OCI-LY1 (cell line): ENCODE results near the gene AMPH.
A peak's percentile ranks its signal among the peaks of the same experiment; 100 is the strongest.

Experiments used
- H2AFZ ChIP-seq: fragments of 200-600 bp; sonication (generic), shearing (Covaris generic); 2 replicates; pipeline ENCODE4 v1.6.0; 2014; ENCODE audit warnings: antibody characterized with exemption, mild to moderate bottlenecking, low read length
- H3F3A ChIP-seq: fragments of 200-600 bp; sonication (generic), shearing (Covaris generic); 2 replicates; pipeline ENCODE4 v1.6.0; 2014; ENCODE audit warnings: mild to moderate bottlenecking, antibody characterized with exemption, low read length, moderate library complexity; ENCODE audit not compliant: insufficient read depth
- H3K27ac ChIP-seq: fragments of 200-600 bp; sonication (generic); 2 replicates; pipeline ENCODE4 v1.5.1; 2014; ENCODE audit warnings: low read length, mixed run types, mild to moderate bottlenecking, low read depth; ENCODE audit not compliant: poor library complexity, severe bottlenecking
- H3K27me3 ChIP-seq: fragments of 200-600 bp; sonication (generic); 2 replicates; pipeline ENCODE4 v1.6.0; 2014; ENCODE audit warnings: antibody characterized with exemption, mild to moderate bottlenecking, low read length, moderate library complexity; ENCODE audit not compliant: insufficient read depth
- H3K36me3 ChIP-seq: fragments of 200-600 bp; sonication (generic); 2 replicates; pipeline ENCODE4 v1.6.1; 2014; ENCODE audit warnings: mild to moderate bottlenecking, antibody characterized with exemption, low read length, moderate library complexity, mixed read lengths; ENCODE audit not compliant: insufficient read depth
- H3K4me1 ChIP-seq: fragments of 200-600 bp; sonication (generic); 2 replicates; pipeline ENCODE4 v1.5.1; 2014; ENCODE audit warnings: mild to moderate bottlenecking, low read length, moderate library complexity; ENCODE audit not compliant: insufficient read depth, severe bottlenecking
- H3K4me2 ChIP-seq: fragments of 200-600 bp; sonication (generic), shearing (Covaris generic); 2 replicates; pipeline ENCODE4 v1.6.1; 2014; ENCODE audit warnings: low read length
- H3K4me3 ChIP-seq: fragments of 200-600 bp; sonication (generic); 2 replicates; pipeline ENCODE4 v1.5.1; 2014; ENCODE audit warnings: low read length, low read depth, mild to moderate bottlenecking, mixed read lengths; ENCODE audit not compliant: poor library complexity, severe bottlenecking
- H3K79me2 ChIP-seq: fragments of 200-600 bp; shearing (Covaris generic); 2 replicates; pipeline ENCODE4 v1.6.1; 2016; ENCODE audit warnings: mixed run types, low read length, mixed read lengths; ENCODE audit not compliant: insufficient read depth
- H3K9ac ChIP-seq: fragments of 200-600 bp; sonication (generic), shearing (Covaris generic); 2 replicates; pipeline ENCODE4 v1.6.1; 2014; ENCODE audit warnings: mild to moderate bottlenecking, low read length, mixed read lengths
- H3K9me2 ChIP-seq: fragments of 200-600 bp; sonication (generic), shearing (Covaris generic); 2 replicates; pipeline ENCODE4 v1.6.1; 2014; ENCODE audit warnings: low read depth, mild to moderate bottlenecking, low read length, mixed read lengths
- H3K9me3 ChIP-seq: fragments of 200-600 bp; shearing (Covaris generic); 2 replicates; pipeline ENCODE4 v1.6.1; 2014; ENCODE audit warnings: low read length, mixed read lengths
- H4K20me1 ChIP-seq: fragments of 200-600 bp; sonication (generic), shearing (Covaris generic); 2 replicates; pipeline ENCODE4 v1.6.0; 2016; ENCODE audit warnings: mild to moderate bottlenecking, low read length; ENCODE audit not compliant: insufficient read depth
- EZH2 ChIP-seq: fragments of 200-600 bp; sonication (generic), shearing (Covaris generic); IDR thresholded peaks from 2 replicates; pipeline ENCODE4 v1.8.0; 2017; ENCODE audit warnings: borderline replicate concordance, mixed run types, mild to moderate bottlenecking, antibody characterized with exemption, low read length, moderate library complexity, mixed read lengths
- TF ChIP-seq, protein P1 (sequence below): fragments of 200-600 bp; sonication (generic), shearing (Covaris generic); IDR thresholded peaks from 2 replicates; pipeline ENCODE4 v1.5.1; 2017; ENCODE audit warnings: mild to moderate bottlenecking, antibody characterized with exemption, low read length, moderate library complexity, mixed read lengths

AMPH gene

GRCh38 chr7:38369816-38370493 lies 261.2 kb downstream of the AMPH start:
- Histone ChIP-seq H3K36me3 (no peaks in the 10 kb centered on the region), H2AFZ (no peak overlapping the region), H3K27me3 (no peaks in the 10 kb centered on the region), H3K4me3 (no peak overlapping the region), H3K9me2 (no peaks in the 10 kb centered on the region), H4K20me1 (no peaks in the 10 kb centered on the region), H3K9me3 (no peaks in the 10 kb centered on the region), H3K79me2 (no peaks in the 10 kb centered on the region), H3K27ac (no peak overlapping the region), H3K9ac (no peak overlapping the region), H3F3A (no peaks in the 10 kb centered on the region), H3K4me1 (peaks cover 4% of the 10 kb centered on the region), H3K4me2 (no peak overlapping the region)
- no peak for TF ChIP-seq EZH2
- TF ChIP-seq, protein P1, sequence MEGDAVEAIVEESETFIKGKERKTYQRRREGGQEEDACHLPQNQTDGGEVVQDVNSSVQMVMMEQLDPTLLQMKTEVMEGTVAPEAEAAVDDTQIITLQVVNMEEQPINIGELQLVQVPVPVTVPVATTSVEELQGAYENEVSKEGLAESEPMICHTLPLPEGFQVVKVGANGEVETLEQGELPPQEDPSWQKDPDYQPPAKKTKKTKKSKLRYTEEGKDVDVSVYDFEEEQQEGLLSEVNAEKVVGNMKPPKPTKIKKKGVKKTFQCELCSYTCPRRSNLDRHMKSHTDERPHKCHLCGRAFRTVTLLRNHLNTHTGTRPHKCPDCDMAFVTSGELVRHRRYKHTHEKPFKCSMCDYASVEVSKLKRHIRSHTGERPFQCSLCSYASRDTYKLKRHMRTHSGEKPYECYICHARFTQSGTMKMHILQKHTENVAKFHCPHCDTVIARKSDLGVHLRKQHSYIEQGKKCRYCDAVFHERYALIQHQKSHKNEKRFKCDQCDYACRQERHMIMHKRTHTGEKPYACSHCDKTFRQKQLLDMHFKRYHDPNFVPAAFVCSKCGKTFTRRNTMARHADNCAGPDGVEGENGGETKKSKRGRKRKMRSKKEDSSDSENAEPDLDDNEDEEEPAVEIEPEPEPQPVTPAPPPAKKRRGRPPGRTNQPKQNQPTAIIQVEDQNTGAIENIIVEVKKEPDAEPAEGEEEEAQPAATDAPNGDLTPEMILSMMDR, result peak; percentile 99

GRCh38 chr7:38368191-38368605 lies 263.0 kb downstream of the AMPH start:
- H3K4me3 ChIP-seq, result no peak overlapping the region
- H3K4me1 ChIP-seq, result peaks cover 4% of the 10 kb centered on the region
- no peaks in the 10 kb centered on the region for H3K79me2 ChIP-seq
- TF ChIP-seq, protein P1, result peak; percentile 96
- no peak for TF ChIP-seq EZH2
- H3K27me3 ChIP-seq, result no peaks in the 10 kb centered on the region
- no peaks in the 10 kb centered on the region for H4K20me1 ChIP-seq
- H3F3A ChIP-seq, result no peaks in the 10 kb centered on the region
- no peak overlapping the region for H2AFZ ChIP-seq
- H3K9me2 ChIP-seq, result no peaks in the 10 kb centered on the region
- H3K4me2 ChIP-seq, result no peak overlapping the region
- H3K9me3 ChIP-seq, result no peaks in the 10 kb centered on the region
- H3K9ac ChIP-seq, result no peak overlapping the region
- no peaks in the 10 kb centered on the region for H3K36me3 ChIP-seq
- no peak overlapping the region for H3K27ac ChIP-seq

- Histone ChIP-seq H4K20me1 (no peaks in the 10 kb centered on the region), H3K27ac (no peak overlapping the region), H2AFZ (no peak overlapping the region), H3K27me3 (no peaks in the 10 kb centered on the region), H3K4me1 (peaks cover 12% of the 10 kb centered on the region), H3K79me2 (no peaks in the 10 kb centered on the region), H3F3A (no peaks in the 10 kb centered on the region), H3K4me2 (no peak overlapping the region), H3K9me2 (no peaks in the 10 kb centered on the region), H3K9me3 (no peaks in the 10 kb centered on the region), H3K36me3 (no peaks in the 10 kb centered on the region), H3K9ac (no peak overlapping the region), H3K4me3 (no peak overlapping the region)
- no peak for TF ChIP-seq EZH2
- TF ChIP-seq, protein P1, result no peak
Observed at GRCh38 chr7:38367301-38367890, 263.8 kb downstream of the AMPH start.
